Motor neuron (in vitro differentiated cells): ENCODE data around the gene TIFAB. TPM values are rescaled to one million over a fixed set of nuclear protein-coding genes. Genes with fewer than 3 reads are reported as not detected.
"Not testable (repeated sequence)": the region's sequence is repeated elsewhere in the genome, so short reads cannot be mapped to it uniquely, and the experiment has no call there.

Experiments
- ATAC-seq, 8 experiments: fragments of 200-7000 bp; cut with Tn5 transposase; replicated peaks in 6 of 8; 2 replicates each; pipeline ENCODE4 v1.8.0; 2021; ENCODE audit warnings: mild to moderate bottlenecking in 8 of 8, moderate library complexity in 8 of 8
- H3K27ac ChIP-seq, 2 donors: fragments of 250-450 bp; sonication (Bioruptor Pico); 2 replicates each; pipeline ENCODE4 v1.9.0; 2021; ENCODE audit warnings: antibody characterized with exemption in 2 of 2, mild to moderate bottlenecking in 2 of 2, moderate library complexity in 1 of 2
- H3K4me1 ChIP-seq, 2 donors: fragments of 250-450 bp; sonication (Bioruptor Pico); replicated peaks in 1 of 2; 2 replicates each; pipeline ENCODE4 v1.6.1; 2021; ENCODE audit warnings: antibody characterized with exemption in 2 of 2, mild to moderate bottlenecking in 2 of 2, moderate library complexity in 1 of 2
- H3K4me3 ChIP-seq, 5 donors: fragments of 250-450 bp; sonication (Bioruptor Pico); 2 replicates each; pipeline ENCODE4 v1.9.0; 2021; ENCODE audit warnings: antibody characterized with exemption in 5 of 5, mild to moderate bottlenecking in 5 of 5, moderate library complexity in 4 of 5
- WGBS, 10 experiments: fragments of 450-650 bp; shearing (Covaris generic); methylation state at CpG; one replicate each; pipeline ENCODE4 v1.0.0; 2022; 5-methylcytosine and 5-hydroxymethylcytosine counted together
- in situ Hi-C, 9 experiments: fragments of 400-800 bp; cut with MboI; loops; one replicate each; pipeline ENCODE4 v1.15.0; 2021; ENCODE audit warnings: low sequenced_read_pairs in 9 of 9, low pct_unique_long_range_greater_than_20kb in 2 of 9; ENCODE audit not compliant: unreplicated experiment in 9 of 9
- total RNA-seq, 8 experiments: library from RNA; unstranded; fragments of 300-600 nt; gene quantifications; 2 replicates each; pipeline versions ENCODE4 v1.2.3 to v1.2.4, GENCODE V29; 2022

TIFAB gene
- under 1 TPM in 6 of 8 experiments, not detected in 2; 0.04 to 0.43 (median 0.10) TPM for total RNA-seq

GRCh38 chr5:135452321-135453030 is at the start of gene TIFAB:
TIFAB (minus strand) TSS chr5:135452351; CDS start chr5:135449939, 2,412 bp downstream.
- Histone ChIP-seq H3K27ac (no peak within 1 kb of the TSS), H3K4me1 (peaks cover 2 to 10% of the 10 kb centered on the region in 2 donors), H3K4me3 (no peak within 1 kb of the TSS)
- in situ Hi-C loops, result loop anchor here in 5 of 9 experiments (25.0 kb wide), 2 partner anchors 285 to 385 kb away; partner anchors contain the start of gene SLC25A48 (in 2 of the 5)
- 51 to 93% (median 79%) methylated on average over 1 to 8 of the region's 10 CpGs; no CpG with 5 or more reads in 1 of the 10 experiments for WGBS, 10 experiments
- ATAC-seq, result no peak

- no peak for ATAC-seq
- H3K4me1 ChIP-seq, result peaks cover 30 to 44% of the 10 kb centered on the region in 2 donors
- H3K4me3 ChIP-seq, result no peak overlapping the region
- WGBS, 10 experiments, result 50 to 80% (median 50%) methylated on average over 1 to 2 of the region's 2 CpGs; no CpG with 5 or more reads in 6 of the 10 experiments
- H3K27ac ChIP-seq, result peak overlapping the region in 1 of 2 donors; percentile 8
- in situ Hi-C loops, result no loop called here
Measured at GRCh38 chr5:135498637-135498995, 46.5 kb upstream of the TIFAB start.

GRCh38 chr5:135497971-135498636 is 46.0 kb upstream of the TIFAB start:
- WGBS, 10 experiments, result 0 to 80% (median 58%) methylated on average over 1 to 4 of the region's 8 CpGs; no CpG with 5 or more reads in 3 of the 10 experiments
- peak; percentile 55 to 97 (median 92) for ATAC-seq
- Histone ChIP-seq H3K27ac (peak overlapping the region in 1 of 2 donors; percentile 8), H3K4me1 (peaks cover 30 to 44% of the 10 kb centered on the region in 2 donors), H3K4me3 (no peak overlapping the region)
- in situ Hi-C loops, result no loop called here

GRCh38 chr5:135495531-135495930 is 43.4 kb upstream of the TIFAB start:
- WGBS, 10 experiments, result 54 to 100% (median 69%) methylated on average over 1 to 4 of the region's 4 CpGs
- H3K27ac ChIP-seq, in situ Hi-C loops, ATAC-seq, H3K4me3 ChIP-seq: not testable (repeated sequence)
- peaks cover 43 to 45% of the 10 kb centered on the region in 2 donors for H3K4me1 ChIP-seq

- no peak overlapping the region for H3K27ac ChIP-seq
- H3K4me3 ChIP-seq, result no peak overlapping the region
- in situ Hi-C loops, result no loop called here
- WGBS, 10 experiments, result 10 to 100% (median 45%) methylated on average over 1 to 2 of the region's 5 CpGs; no CpG with 5 or more reads in 4 of the 10 experiments
- peaks cover 54 to 55% of the 10 kb centered on the region in 2 donors for H3K4me1 ChIP-seq
- ATAC-seq, result no peak
Measured at GRCh38 chr5:135494196-135494595, 42.0 kb upstream of the TIFAB start.

GRCh38 chr5:135493406-135494180 is 41.4 kb upstream of the TIFAB start:
- peaks cover 50 to 51% of the 10 kb centered on the region in 2 donors for H3K4me1 ChIP-seq
- peak in 1 of 8 experiments; percentile 39 for ATAC-seq
- WGBS, 10 experiments, result 5 to 100% (median 49%) methylated on average over 1 to 7 of the region's 8 CpGs; no CpG with 5 or more reads in 4 of the 10 experiments
- in situ Hi-C loops, result no loop called here
- no peak overlapping the region for H3K27ac ChIP-seq
- no peak overlapping the region for H3K4me3 ChIP-seq

- Histone ChIP-seq H3K4me1 (peaks cover 48 to 49% of the 10 kb centered on the region in 2 donors), H3K4me3 (no peak overlapping the region), H3K27ac (no peak overlapping the region)
- in situ Hi-C loops, result no loop called here
- WGBS, 10 experiments, result 50 to 89% (median 73%) methylated on average over 1 to 2 of the region's 3 CpGs; no CpG with 5 or more reads in 4 of the 10 experiments
- no peak for ATAC-seq
Measured at GRCh38 chr5:135492319-135492626, 40.1 kb upstream of the TIFAB start.

GRCh38 chr5:135491552-135492318 is 39.6 kb upstream of the TIFAB start:
- Histone ChIP-seq H3K27ac (peak overlapping the region; percentile 27 to 33), H3K4me3 (no peak overlapping the region), H3K4me1 (peaks cover 43 to 48% of the 10 kb centered on the region in 2 donors)
- in situ Hi-C loops, result no loop called here
- 25 to 83% (median 40%) methylated on average over 1 to 4 of the region's 40 CpGs; no CpG with 5 or more reads in 5 of the 10 experiments for WGBS, 10 experiments
- peak in 3 of 8 experiments; percentile 12 to 27 (median 21) for ATAC-seq

GRCh38 chr5:135491038-135491551 is 38.9 kb upstream of the TIFAB start:
- 47 to 77% (median 69%) methylated on average over 2 to 11 of the region's 14 CpGs; no CpG with 5 or more reads in 4 of the 10 experiments for WGBS, 10 experiments
- no peak for ATAC-seq
- in situ Hi-C loops, result no loop called here
- Histone ChIP-seq H3K27ac (peak overlapping the region; percentile 27 to 33), H3K4me3 (no peak overlapping the region), H3K4me1 (peaks cover 43 to 48% of the 10 kb centered on the region in 2 donors)

- H3K4me3 ChIP-seq, result peak overlapping the region in 2 of 5 donors; percentile 8 to 23
- ATAC-seq, result peak in 5 of 8 experiments; percentile 1 to 29 (median 25)
- WGBS, 10 experiments, result 15 to 100% (median 71%) methylated on average over 1 to 19 of the region's 49 CpGs; no CpG with 5 or more reads in 2 of the 10 experiments
Measured at GRCh38 chr5:135490245-135491037, 38.3 kb upstream of the TIFAB start.

GRCh38 chr5:135489466-135490244 is 37.5 kb upstream of the TIFAB start:
- ATAC-seq, result peak in 7 of 8 experiments; percentile 6 to 52 (median 15)
- peaks cover 46 to 51% of the 10 kb centered on the region in 2 donors for H3K4me1 ChIP-seq
- 0 to 27% (median 9%) methylated on average over 3 to 18 of the region's 53 CpGs; no CpG with 5 or more reads in 3 of the 10 experiments for WGBS, 10 experiments

More at GRCh38 chr5:135490245-135491037, 38.3 kb upstream of the TIFAB start:
- Histone ChIP-seq H3K4me1 (peaks cover 43 to 48% of the 10 kb centered on the region in 2 donors), H3K27ac (peak overlapping the region; percentile 45 to 73)
- in situ Hi-C loops, result no loop called here

More at GRCh38 chr5:135489466-135490244, 37.5 kb upstream of the TIFAB start:
- Histone ChIP-seq H3K27ac (peak overlapping the region; percentile 45 to 73), H3K4me3 (peak overlapping the region; percentile 3 to 28 (median 23))
- in situ Hi-C loops, result no loop called here
